IPS-15b (cell line): ENCODE measurements around the gene ZNF865.

Source experiments
- H3K27me3 ChIP-seq: one replicate; pipeline ENCODE4 v1.6.1; 2013; ENCODE audit warnings: low read length; ENCODE audit not compliant: control insufficient read depth, insufficient read depth
- H3K36me3 ChIP-seq: one replicate; pipeline ENCODE4 v1.6.1; 2013; ENCODE audit warnings: low read length; ENCODE audit not compliant: control insufficient read depth, insufficient read depth
- H3K4me1 ChIP-seq: one replicate; pipeline ENCODE4 v1.6.1; 2013; ENCODE audit warnings: mild to moderate bottlenecking, low read length; ENCODE audit not compliant: control insufficient read depth, insufficient read depth
- H3K4me3 ChIP-seq: one replicate; pipeline ENCODE4 v1.5.1; 2013; ENCODE audit warnings: low read depth, low read length
- H3K9ac ChIP-seq: one replicate; pipeline ENCODE4 v1.6.1; 2013; ENCODE audit warnings: low read depth, mild to moderate bottlenecking, low read length
- H3K9me3 ChIP-seq: one replicate; pipeline ENCODE4 v1.6.1; 2013; ENCODE audit warnings: mild to moderate bottlenecking, low read length; ENCODE audit not compliant: control insufficient read depth, insufficient read depth

ZNF865 gene

GRCh38 chr19:55590617-55591016 is 14.8 kb upstream of the ZNF865 start:
- Histone ChIP-seq H3K4me3 (no peak overlapping the region), H3K9me3 (no peaks in the 10 kb centered on the region), H3K4me1 (peaks cover 2% of the 10 kb centered on the region), H3K9ac (no peak overlapping the region), H3K36me3 (peaks cover 4% of the 10 kb centered on the region), H3K27me3 (no peaks in the 10 kb centered on the region)

- Histone ChIP-seq H3K27me3 (no peaks in the 10 kb centered on the region), H3K36me3 (peaks cover 7% of the 10 kb centered on the region), H3K4me1 (peaks cover 2% of the 10 kb centered on the region), H3K9ac (no peak overlapping the region), H3K4me3 (no peak overlapping the region), H3K9me3 (no peaks in the 10 kb centered on the region)
Observed at GRCh38 chr19:55591555-55591954, 13.9 kb upstream of the ZNF865 start.

- H3K4me3 ChIP-seq, result no peak overlapping the region
- no peak overlapping the region for H3K9ac ChIP-seq
- peaks cover 7% of the 10 kb centered on the region for H3K36me3 ChIP-seq
Observed at GRCh38 chr19:55592391-55593090, 12.9 kb upstream of the ZNF865 start.

GRCh38 chr19:55593096-55593772 is 12.2 kb upstream of the ZNF865 start:
- H3K4me3 ChIP-seq, result no peak overlapping the region
- peaks cover under 1% of the 10 kb centered on the region for H3K4me1 ChIP-seq
- H3K9me3 ChIP-seq, result no peaks in the 10 kb centered on the region
- H3K27me3 ChIP-seq, result no peaks in the 10 kb centered on the region
- H3K9ac ChIP-seq, result no peak overlapping the region
- H3K36me3 ChIP-seq, result peaks cover 7% of the 10 kb centered on the region

More at GRCh38 chr19:55592391-55593090, 12.9 kb upstream of the ZNF865 start:
- H3K27me3 ChIP-seq, result no peaks in the 10 kb centered on the region
- H3K4me1 ChIP-seq, result no peaks in the 10 kb centered on the region
- no peaks in the 10 kb centered on the region for H3K9me3 ChIP-seq

- Histone ChIP-seq H3K9ac (no peak overlapping the region), H3K4me1 (peaks cover 5% of the 10 kb centered on the region), H3K9me3 (no peaks in the 10 kb centered on the region), H3K27me3 (no peaks in the 10 kb centered on the region), H3K36me3 (peaks cover 7% of the 10 kb centered on the region), H3K4me3 (no peak overlapping the region)
Observed at GRCh38 chr19:55594996-55595545, 10.4 kb upstream of the ZNF865 start.

GRCh38 chr19:55596304-55596703 is 9.1 kb upstream of the ZNF865 start:
- no peaks in the 10 kb centered on the region for H3K9me3 ChIP-seq
- no peak overlapping the region for H3K4me3 ChIP-seq
- H3K4me1 ChIP-seq, result peaks cover 10% of the 10 kb centered on the region
- H3K9ac ChIP-seq, result no peak overlapping the region
- H3K36me3 ChIP-seq, result peaks cover 7% of the 10 kb centered on the region
- no peaks in the 10 kb centered on the region for H3K27me3 ChIP-seq

GRCh38 chr19:55597501-55597921 is 7.9 kb upstream of the ZNF865 start:
- peak overlapping the region; percentile 37 for H3K9ac ChIP-seq
- H3K4me1 ChIP-seq, result peaks cover 10% of the 10 kb centered on the region
- peak overlapping the region; percentile 61 for H3K4me3 ChIP-seq
- H3K9me3 ChIP-seq, result no peaks in the 10 kb centered on the region
- H3K27me3 ChIP-seq, result no peaks in the 10 kb centered on the region
- H3K36me3 ChIP-seq, result peaks cover 3% of the 10 kb centered on the region

- Histone ChIP-seq H3K4me3 (peak overlapping the region; percentile 61), H3K9ac (no peak overlapping the region)
Observed at GRCh38 chr19:55598034-55598433, 7.4 kb upstream of the ZNF865 start.

GRCh38 chr19:55598719-55599467 is 6.6 kb upstream of the ZNF865 start:
- Histone ChIP-seq H3K9ac (peak overlapping the region; percentile 98), H3K4me3 (peak overlapping the region; percentile 97), H3K27me3 (no peaks in the 10 kb centered on the region), H3K4me1 (peaks cover 16% of the 10 kb centered on the region), H3K36me3 (peaks cover 3% of the 10 kb centered on the region), H3K9me3 (no peaks in the 10 kb centered on the region)

More at GRCh38 chr19:55598034-55598433, 7.4 kb upstream of the ZNF865 start:
- peaks cover 3% of the 10 kb centered on the region for H3K36me3 ChIP-seq
- no peaks in the 10 kb centered on the region for H3K9me3 ChIP-seq
- no peaks in the 10 kb centered on the region for H3K27me3 ChIP-seq
- H3K4me1 ChIP-seq, result peaks cover 11% of the 10 kb centered on the region

GRCh38 chr19:55599468-55599841 is 6.0 kb upstream of the ZNF865 start, which contains the start of gene FIZ1:
TSS of gene FIZ1 (minus strand) at chr19:55599517. CDS start at chr19:55597865, 1,652 bp downstream.
- H3K4me1 ChIP-seq, result peaks cover 16% of the 10 kb centered on the region
- no peaks in the 10 kb centered on the region for H3K9me3 ChIP-seq

GRCh38 chr19:55599842-55600661 is 5.4 kb upstream of the ZNF865 start, which contains the start of gene ZNF524:
TSS of gene ZNF524 (plus strand) at chr19:55600288. CDS start at chr19:55602113, 1,825 bp downstream.
- Histone ChIP-seq H3K9ac (peak within 1 kb of the TSS; percentile 98), H3K4me3 (peak within 1 kb of the TSS; percentile 97), H3K4me1 (peaks cover 16% of the 10 kb centered on the region), H3K9me3 (no peaks in the 10 kb centered on the region), H3K36me3 (peaks cover 3% of the 10 kb centered on the region), H3K27me3 (no peaks in the 10 kb centered on the region)

More at GRCh38 chr19:55599468-55599841, 6.0 kb upstream of the ZNF865 start, which contains the start of gene FIZ1:
- H3K4me3 ChIP-seq, result peak within 1 kb of the TSS; percentile 97
- H3K36me3 ChIP-seq, result peaks cover 3% of the 10 kb centered on the region
- peak within 1 kb of the TSS; percentile 98 for H3K9ac ChIP-seq
- no peaks in the 10 kb centered on the region for H3K27me3 ChIP-seq
